Breast epithelium (tissue), 4 donors: ENCODE results near the gene CFDP1. TPM values are rescaled to one million over a fixed set of nuclear protein-coding genes. Genes with fewer than 3 reads are reported as not detected.
"Not testable (repeated sequence)": the region's sequence is repeated elsewhere in the genome, so short reads cannot be mapped to it uniquely, and the experiment has no call there.

ENCODE experiments used
- DNase-seq, 2 donors: peaks; one replicate each; pipeline ENCODE4 v3.0.0-alpha.2; 2019; ENCODE audit warnings: low spot score in 2 of 2
- H3K27ac ChIP-seq, 2 donors: fragments of 200-600 bp; sonication (generic) in 1 of 2; one replicate each; pipeline ENCODE4 v1.5.1; 2016 to 2019; ENCODE audit warnings: mild to moderate bottlenecking in 1 of 2
- H3K27me3 ChIP-seq, 2 donors: fragments of 200-600 bp; sonication (generic) in 1 of 2; one replicate each; pipeline versions ENCODE4 v1.5.1 to v1.6.0; 2017 to 2019; ENCODE audit warnings: control low read depth in 1 of 2, mild to moderate bottlenecking in 1 of 2
- H3K36me3 ChIP-seq: fragments of 200-600 bp; one replicate; pipeline ENCODE4 v1.5.1; 2019
- H3K4me1 ChIP-seq, 2 donors: fragments of 200-600 bp; sonication (generic); one replicate each; pipeline ENCODE4 v1.5.1; 2016 to 2019; ENCODE audit warnings: control low read depth in 1 of 2
- H3K4me3 ChIP-seq, 3 donors: fragments of 200-600 bp; sonication (generic); 1 replicate in 2 of 3; 2 replicates in 1 of 3; pipeline ENCODE4 v1.5.1; 2016 to 2019; ENCODE audit warnings: mild to moderate bottlenecking in 3 of 3, moderate library complexity in 2 of 3
- H3K9me3 ChIP-seq, 2 donors: fragments of 200-600 bp; sonication (generic) in 1 of 2; one replicate each; pipeline ENCODE4 v1.5.1; 2016 to 2019; ENCODE audit warnings: control low read depth in 1 of 2
- POLR2A ChIP-seq: fragments of 450-650 bp; IDR thresholded peaks from one replicate; pipeline ENCODE4 v1.6.1; 2016; ENCODE audit warnings: antibody characterized with exemption, mild to moderate bottlenecking, moderate library complexity
- POLR2AphosphoS5 ChIP-seq, 3 donors: sonication (generic); formaldehyde crosslinking; IDR thresholded peaks; one replicate each; pipeline ENCODE4 v1.6.1; 2017; ENCODE audit warnings: antibody characterized with exemption in 3 of 3
- intact Hi-C: fragments of 100-400 bp; cut with DNase I; formaldehyde crosslinking; loops from one replicate; pipeline ENCODE4 v1.15.1; 2023; ENCODE audit warnings: low total_unique reads
- total RNA-seq, 3 donors: library from RNA; depleted of rRNA; stranded (reverse); fragments of >200 nt; gene quantifications; one replicate each; pipeline ENCODE4 v1.1.0, GENCODE V29; 2016
- TF ChIP-seq, protein P1 (sequence below), 3 donors: fragments of 450-650 bp; IDR thresholded peaks; one replicate each; pipeline ENCODE4 v1.5.1; 2016 to 2017; ENCODE audit warnings: antibody characterized with exemption in 3 of 3, mild to moderate bottlenecking in 3 of 3, moderate library complexity in 3 of 3

The CFDP1 gene
- total RNA-seq, 3 donors from 2014 or later: 55.5 to 81.9 (median 80.9) TPM

GRCh38 chr16:75446416-75446815, 13.1 kb upstream of the CFDP1 start:
- Histone ChIP-seq H3K9me3 (no peaks in the 10 kb centered on the region), H3K27me3 (no peaks in the 10 kb centered on the region), H3K4me1 (no peaks in the 10 kb centered on the region), H3K36me3 (no peaks in the 10 kb centered on the region), H3K4me3 (no peak overlapping the region), H3K27ac (no peak overlapping the region)
- intact Hi-C loops: no loop called here
- TF ChIP-seq, protein P1, sequence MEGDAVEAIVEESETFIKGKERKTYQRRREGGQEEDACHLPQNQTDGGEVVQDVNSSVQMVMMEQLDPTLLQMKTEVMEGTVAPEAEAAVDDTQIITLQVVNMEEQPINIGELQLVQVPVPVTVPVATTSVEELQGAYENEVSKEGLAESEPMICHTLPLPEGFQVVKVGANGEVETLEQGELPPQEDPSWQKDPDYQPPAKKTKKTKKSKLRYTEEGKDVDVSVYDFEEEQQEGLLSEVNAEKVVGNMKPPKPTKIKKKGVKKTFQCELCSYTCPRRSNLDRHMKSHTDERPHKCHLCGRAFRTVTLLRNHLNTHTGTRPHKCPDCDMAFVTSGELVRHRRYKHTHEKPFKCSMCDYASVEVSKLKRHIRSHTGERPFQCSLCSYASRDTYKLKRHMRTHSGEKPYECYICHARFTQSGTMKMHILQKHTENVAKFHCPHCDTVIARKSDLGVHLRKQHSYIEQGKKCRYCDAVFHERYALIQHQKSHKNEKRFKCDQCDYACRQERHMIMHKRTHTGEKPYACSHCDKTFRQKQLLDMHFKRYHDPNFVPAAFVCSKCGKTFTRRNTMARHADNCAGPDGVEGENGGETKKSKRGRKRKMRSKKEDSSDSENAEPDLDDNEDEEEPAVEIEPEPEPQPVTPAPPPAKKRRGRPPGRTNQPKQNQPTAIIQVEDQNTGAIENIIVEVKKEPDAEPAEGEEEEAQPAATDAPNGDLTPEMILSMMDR (IDR thresholded peaks at IDR 0.05): no peak
- TF ChIP-seq POLR2A (no peak), POLR2AphosphoS5 (IDR thresholded peaks at IDR 0.05) (no peak)
- no peak for DNase-seq

- no peaks in the 10 kb centered on the region for H3K27me3 ChIP-seq
- no peak overlapping the region for H3K27ac ChIP-seq
- intact Hi-C loops: no loop called here
- H3K4me3 ChIP-seq: no peak overlapping the region
- no peaks in the 10 kb centered on the region for H3K9me3 ChIP-seq
- TF ChIP-seq POLR2A (no peak), POLR2AphosphoS5 (IDR thresholded peaks at IDR 0.05) (no peak)
- TF ChIP-seq, protein P1 (IDR thresholded peaks at IDR 0.05): no peak
- no peaks in the 10 kb centered on the region for H3K4me1 ChIP-seq
- no peaks in the 10 kb centered on the region for H3K36me3 ChIP-seq
- no peak for DNase-seq
Measured at GRCh38 chr16:75445298-75445697, 12.0 kb upstream of the CFDP1 start.

- intact Hi-C loops: no loop called here
- H3K4me1 ChIP-seq: no peaks in the 10 kb centered on the region
- no peaks in the 10 kb centered on the region for H3K27me3 ChIP-seq
- no peak for DNase-seq
- no peaks in the 10 kb centered on the region for H3K36me3 ChIP-seq
- TF ChIP-seq, protein P1 (IDR thresholded peaks at IDR 0.05): no peak
- TF ChIP-seq POLR2A (no peak), POLR2AphosphoS5 (IDR thresholded peaks at IDR 0.05) (no peak)
- no peaks in the 10 kb centered on the region for H3K9me3 ChIP-seq
- H3K4me3 ChIP-seq: no peak overlapping the region
- no peak overlapping the region for H3K27ac ChIP-seq
Measured at GRCh38 chr16:75443298-75443697, 10.0 kb upstream of the CFDP1 start.

- no peaks in the 10 kb centered on the region for H3K27me3 ChIP-seq
- no peaks in the 10 kb centered on the region for H3K4me1 ChIP-seq
- H3K4me3 ChIP-seq: peak overlapping the region; percentile 71 to 99 (median 88)
- no peaks in the 10 kb centered on the region for H3K9me3 ChIP-seq
- H3K27ac ChIP-seq: peak overlapping the region; percentile 96 to 99
- TF ChIP-seq, protein P1 (IDR thresholded peaks at IDR 0.05): no peak
- TF ChIP-seq POLR2AphosphoS5 (IDR thresholded peaks at IDR 0.05) (peak; percentile 46 to 66 (median 57)), POLR2A (peak; percentile 27)
- intact Hi-C loops: loop anchor here (2.0 kb wide), 1 partner anchor 53 kb away; no protein-coding TSS in a partner anchor
- peak; percentile 62 to 79 for DNase-seq
- H3K36me3 ChIP-seq: no peaks in the 10 kb centered on the region
Measured at GRCh38 chr16:75433732-75434413, 570 bp upstream of the CFDP1 start.

- TF ChIP-seq POLR2AphosphoS5 (IDR thresholded peaks at IDR 0.05) (no peak), POLR2A (no peak)
- TF ChIP-seq, protein P1 (IDR thresholded peaks at IDR 0.05): no peak
- intact Hi-C loops: no loop called here
- H3K4me3 ChIP-seq: no peak overlapping the region
- no peaks in the 10 kb centered on the region for H3K36me3 ChIP-seq
- H3K27me3 ChIP-seq: no peaks in the 10 kb centered on the region
- no peaks in the 10 kb centered on the region for H3K9me3 ChIP-seq
- no peak overlapping the region for H3K27ac ChIP-seq
- no peak for DNase-seq
- no peaks in the 10 kb centered on the region for H3K4me1 ChIP-seq
Measured at GRCh38 chr16:75429621-75430403, 3.5 kb downstream of the CFDP1 start.

- H3K27ac ChIP-seq, intact Hi-C loops, H3K4me3 ChIP-seq: not testable (repeated sequence)
Measured at GRCh38 chr16:75426524-75426923, 6.8 kb downstream of the CFDP1 start.

GRCh38 chr16:75424105-75424762, 9.1 kb downstream of the CFDP1 start:
- not testable (repeated sequence) for H3K4me1 ChIP-seq, H3K9me3 ChIP-seq, H3K4me3 ChIP-seq, H3K36me3 ChIP-seq, H3K27me3 ChIP-seq, H3K27ac ChIP-seq, DNase-seq
- intact Hi-C loops: loop anchor here (5.0 kb wide), 1 partner anchor 962 kb away; no protein-coding TSS in a partner anchor

More at GRCh38 chr16:75426524-75426923, 6.8 kb downstream of the CFDP1 start:
- H3K36me3 ChIP-seq, H3K27me3 ChIP-seq, H3K9me3 ChIP-seq, DNase-seq, H3K4me1 ChIP-seq: not testable (repeated sequence)
